NCI-H1417 (cell line): ENCODE data around the gene C6orf47.

Experiments
- DNase-seq, 3 experiments: peaks; one replicate each; lab custom pipeline; 2025; lab: John Stamatoyannopoulos, UW

Gene C6orf47

GRCh38 chr6:31636698-31637596 is 23.6 kb downstream of the C6orf47 start:
- DNase-seq, result no peak

DNA sequence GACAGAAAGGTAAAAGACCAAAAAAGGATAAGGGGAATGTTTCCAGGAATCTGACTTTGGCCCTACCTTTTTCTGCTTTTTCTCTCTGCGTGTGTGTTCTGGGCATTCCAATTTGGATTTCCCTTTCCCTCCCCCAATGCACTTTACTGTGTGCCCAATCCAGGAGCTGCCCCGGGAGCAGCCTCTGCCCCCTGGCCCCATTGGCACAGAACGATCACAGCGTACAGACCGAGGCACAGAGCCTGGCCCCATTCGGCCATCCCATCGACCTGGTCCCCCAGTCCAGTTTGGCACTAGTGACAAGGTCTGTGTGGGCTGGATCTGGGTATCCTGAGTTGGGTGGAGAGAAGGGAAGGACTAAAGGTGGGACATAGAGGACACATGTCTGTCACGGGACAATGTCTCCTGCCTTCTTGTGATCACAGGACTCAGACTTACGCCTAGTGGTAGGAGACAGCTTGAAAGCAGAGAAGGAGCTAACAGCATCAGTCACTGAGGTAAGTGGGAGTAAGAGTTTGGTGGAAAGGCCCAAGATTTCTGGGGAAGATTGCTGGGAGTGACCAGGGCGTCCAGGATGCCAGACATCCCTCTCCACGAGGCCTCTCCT is 25.5 kb downstream of the C6orf47 start:
- DNase-seq, result no peak

DNA sequence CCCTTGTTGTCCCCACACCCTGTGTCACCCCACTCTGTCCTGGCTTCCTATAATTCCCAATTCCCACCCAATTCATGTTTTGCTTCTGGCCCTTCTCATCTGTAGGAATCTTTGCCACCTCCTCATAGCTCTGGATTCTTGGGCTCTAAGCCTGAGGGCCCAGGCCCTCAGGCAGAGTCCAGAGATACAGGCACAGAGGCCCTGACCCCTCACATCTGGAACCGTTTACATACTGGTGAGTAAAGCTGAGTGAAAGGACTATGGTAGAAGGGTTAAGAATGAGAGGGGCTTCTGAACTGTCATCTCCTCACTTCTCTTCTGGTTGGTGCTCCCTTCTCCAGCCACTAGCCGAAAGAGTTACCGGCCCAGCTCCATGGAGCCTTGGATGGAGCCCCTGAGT is 26.4 kb downstream of the C6orf47 start:
- no peak for DNase-seq

GRCh38 chr6:31633447-31633846 is 27.1 kb downstream of the C6orf47 start:
- no peak for DNase-seq

DNA sequence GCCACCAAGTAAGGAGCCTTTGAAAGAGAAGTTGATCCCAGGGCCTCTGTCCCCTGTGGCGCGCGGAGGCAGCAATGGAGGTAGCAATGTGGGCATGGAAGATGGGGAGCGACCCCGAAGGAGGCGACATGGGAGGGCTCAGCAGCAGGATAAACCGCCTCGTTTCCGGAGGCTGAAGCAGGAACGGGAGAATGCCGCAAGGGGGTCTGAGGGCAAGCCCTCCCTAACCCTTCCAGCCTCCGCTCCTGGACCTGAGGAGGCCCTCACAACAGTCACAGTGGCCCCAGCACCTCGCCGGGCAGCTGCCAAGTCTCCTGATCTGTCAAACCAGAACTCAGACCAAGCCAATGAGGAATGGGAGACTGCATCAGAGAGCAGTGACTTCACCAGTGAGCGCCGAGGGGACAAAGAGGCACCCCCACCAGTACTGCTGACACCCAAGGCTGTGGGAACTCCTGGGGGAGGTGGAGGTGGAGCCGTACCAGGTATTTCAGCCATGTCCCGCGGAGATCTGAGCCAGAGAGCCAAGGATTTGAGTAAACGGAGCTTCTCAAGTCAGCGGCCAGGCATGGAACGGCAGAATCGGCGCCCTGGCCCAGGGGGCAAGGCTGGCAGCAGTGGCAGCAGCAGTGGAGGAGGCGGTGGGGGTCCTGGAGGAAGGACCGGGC is 28.2 kb downstream of the C6orf47 start:
- no peak for DNase-seq

- DNase-seq, result no peak
These were observed 28.8 kb downstream of the C6orf47 start for GRCh38 chr6:31631681-31632278.

DNA sequence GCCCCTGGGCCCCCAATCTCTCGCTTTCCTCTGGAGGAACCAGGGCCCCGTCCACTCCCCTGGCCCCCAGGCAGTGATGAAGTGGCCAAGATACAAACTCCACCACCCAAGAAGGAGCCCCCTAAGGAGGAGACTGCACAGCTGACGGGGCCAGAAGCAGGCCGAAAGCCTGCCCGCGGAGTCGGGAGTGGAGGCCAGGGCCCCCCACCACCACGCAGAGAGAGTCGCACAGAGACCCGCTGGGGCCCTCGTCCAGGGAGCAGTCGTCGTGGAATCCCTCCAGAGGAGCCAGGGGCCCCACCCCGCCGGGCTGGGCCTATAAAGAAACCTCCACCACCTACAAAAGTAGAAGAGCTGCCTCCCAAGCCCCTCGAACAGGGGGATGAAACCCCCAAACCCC is 29.4 kb downstream of the C6orf47 start:
- no peak for DNase-seq

DNA sequence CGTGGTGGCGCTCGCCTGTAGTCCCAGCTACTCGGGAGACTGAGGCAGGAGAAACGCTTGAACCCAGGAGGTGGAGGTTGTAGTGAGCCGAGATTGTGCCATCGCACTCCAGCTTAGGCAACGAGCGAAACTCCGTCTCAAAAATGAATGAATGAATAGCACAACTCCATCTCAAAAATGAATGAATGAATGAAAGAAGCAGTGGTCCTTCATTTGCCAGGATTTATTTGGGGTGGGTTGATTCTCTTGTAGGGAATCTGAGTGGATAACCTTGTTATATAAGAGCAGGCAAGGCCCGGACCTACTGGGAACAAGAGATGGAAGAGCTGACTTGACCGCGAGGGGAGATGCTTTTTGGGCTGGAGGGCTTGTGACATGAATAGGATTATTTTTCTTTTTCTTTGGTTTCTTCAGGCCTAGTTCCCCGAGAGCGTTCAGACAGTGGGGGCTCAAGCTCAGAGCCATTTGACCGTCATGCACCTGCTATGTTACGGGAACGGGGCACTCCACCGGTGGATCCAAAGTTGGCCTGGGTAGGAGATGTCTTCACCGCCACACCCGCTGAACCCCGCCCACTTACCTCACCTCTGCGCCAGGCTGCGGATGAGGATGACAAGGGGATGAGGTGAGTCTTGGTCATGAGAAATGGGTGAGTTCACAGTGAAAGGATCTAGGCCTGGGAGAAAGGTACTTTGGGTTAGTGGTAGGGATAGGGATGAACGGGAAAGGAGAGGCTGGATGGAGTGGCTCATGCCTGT is 30.2 kb downstream of the C6orf47 start:
- DNase-seq, result no peak

DNA sequence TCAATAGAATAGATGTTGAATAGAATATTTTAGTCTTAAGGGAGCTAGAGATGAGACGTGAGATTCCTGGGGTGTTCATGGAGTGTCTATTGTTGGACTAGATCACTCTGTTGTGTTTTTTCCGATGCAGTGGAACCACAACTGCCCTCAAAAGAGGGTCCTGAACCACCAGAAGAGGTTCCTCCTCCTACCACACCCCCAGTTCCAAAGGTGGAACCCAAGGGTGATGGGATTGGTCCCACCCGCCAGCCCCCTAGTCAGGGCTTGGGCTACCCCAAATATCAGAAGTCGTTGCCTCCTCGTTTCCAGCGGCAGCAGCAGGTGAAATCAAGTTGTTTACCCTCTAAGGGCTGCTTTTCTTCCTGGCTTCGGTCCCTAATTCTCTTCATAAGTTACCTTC is 31.6 kb downstream of the C6orf47 start:
- DNase-seq, result no peak

- no peak for DNase-seq
These were observed 32.8 kb downstream of the C6orf47 start for GRCh38 chr6:31627690-31628287.

- DNase-seq, result no peak
These were observed 33.6 kb downstream of the C6orf47 start for GRCh38 chr6:31626952-31627351.

DNA sequence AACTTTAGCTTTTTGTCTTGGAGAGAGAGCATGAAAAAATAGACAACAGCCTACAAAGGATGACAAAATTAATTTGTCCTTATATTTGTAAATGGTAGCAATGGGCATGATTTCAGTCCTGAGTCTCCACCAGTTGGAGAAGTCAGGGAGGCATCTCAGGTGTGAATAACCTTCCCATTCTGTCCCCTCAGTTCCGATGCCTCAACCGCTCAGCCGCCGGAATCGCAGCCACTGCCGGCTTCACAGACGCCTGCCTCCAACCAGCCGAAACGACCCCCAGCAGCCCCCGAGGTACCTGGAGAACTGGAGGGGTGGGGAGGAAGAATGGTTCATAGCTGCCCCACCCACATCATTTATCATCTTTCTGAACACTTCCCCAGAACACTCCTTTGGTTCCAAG is 36.5 kb downstream of the C6orf47 start:
- DNase-seq, result no peak

DNA sequence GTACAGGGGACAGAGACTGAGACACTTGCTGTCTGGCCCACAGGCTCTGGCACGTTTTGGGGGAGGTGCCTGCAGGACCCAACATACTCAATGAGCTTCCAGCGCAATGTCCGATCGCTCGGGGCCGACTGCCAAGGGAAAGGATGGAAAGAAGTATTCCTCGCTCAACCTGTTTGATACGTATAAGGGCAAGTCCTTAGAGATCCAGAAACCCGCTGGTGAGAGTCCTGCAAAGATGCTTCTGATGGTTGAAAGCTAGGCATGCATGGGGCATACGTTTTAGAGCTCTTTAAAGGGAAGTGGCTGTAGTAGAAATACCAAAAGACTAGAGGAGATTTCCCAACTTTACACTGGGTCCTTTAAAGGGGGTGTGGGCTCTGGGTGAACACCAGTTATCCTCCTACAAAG is 37.9 kb downstream of the C6orf47 start:
- no peak for DNase-seq

GRCh38 chr6:31621991-31622390 is 38.6 kb downstream of the C6orf47 start:
- DNase-seq, result no peak

- peak in 1 of 3 experiments; percentile 56 for DNase-seq
These were observed 39.1 kb downstream of the C6orf47 start for GRCh38 chr6:31621320-31621939.

DNA sequence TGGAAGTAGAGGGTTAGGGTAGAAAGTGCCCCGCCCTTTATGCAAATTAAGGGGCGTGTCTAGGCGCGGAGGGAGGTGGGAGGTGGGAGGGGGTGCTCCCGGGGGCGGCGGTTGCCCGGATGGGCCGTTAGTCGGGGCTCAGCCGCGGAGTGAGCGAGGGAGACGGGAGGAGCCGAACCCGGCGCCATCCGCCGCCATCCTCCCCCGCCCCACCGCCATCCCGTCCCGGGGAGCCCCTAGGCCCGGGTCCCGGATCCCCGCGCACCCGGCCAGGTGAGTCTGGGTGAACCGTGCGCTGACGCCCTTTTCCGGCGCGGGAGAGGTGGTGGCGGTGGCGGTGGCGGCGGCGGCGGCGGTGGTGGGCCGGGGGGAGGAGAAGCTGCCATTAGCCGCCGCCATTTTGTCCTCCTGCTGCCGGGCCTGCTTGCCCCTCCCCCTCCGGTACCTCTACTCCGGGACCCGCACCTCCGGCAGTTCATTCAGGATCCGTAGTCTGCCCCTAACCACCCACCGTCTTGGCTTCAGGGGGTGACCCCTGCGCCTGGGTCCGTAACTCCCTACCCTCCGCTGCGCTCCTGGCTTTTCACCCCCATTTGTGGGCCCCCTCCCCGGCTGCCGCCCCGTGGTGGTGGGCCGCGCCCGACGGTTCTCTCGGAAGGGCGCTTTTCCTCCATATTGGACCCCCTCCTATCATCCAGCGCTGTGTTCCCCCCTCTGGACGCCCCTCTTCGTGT is 39.8 kb downstream of the C6orf47 start, which contains the start of gene PRRC2A:
PRRC2A (plus strand) TSS at position 130 of the 734 bp plus-strand sequence. CDS start 2,075 bp downstream, outside the sequence.
- DNase-seq, result peak; percentile 91 to 100 (median 99)

DNA sequence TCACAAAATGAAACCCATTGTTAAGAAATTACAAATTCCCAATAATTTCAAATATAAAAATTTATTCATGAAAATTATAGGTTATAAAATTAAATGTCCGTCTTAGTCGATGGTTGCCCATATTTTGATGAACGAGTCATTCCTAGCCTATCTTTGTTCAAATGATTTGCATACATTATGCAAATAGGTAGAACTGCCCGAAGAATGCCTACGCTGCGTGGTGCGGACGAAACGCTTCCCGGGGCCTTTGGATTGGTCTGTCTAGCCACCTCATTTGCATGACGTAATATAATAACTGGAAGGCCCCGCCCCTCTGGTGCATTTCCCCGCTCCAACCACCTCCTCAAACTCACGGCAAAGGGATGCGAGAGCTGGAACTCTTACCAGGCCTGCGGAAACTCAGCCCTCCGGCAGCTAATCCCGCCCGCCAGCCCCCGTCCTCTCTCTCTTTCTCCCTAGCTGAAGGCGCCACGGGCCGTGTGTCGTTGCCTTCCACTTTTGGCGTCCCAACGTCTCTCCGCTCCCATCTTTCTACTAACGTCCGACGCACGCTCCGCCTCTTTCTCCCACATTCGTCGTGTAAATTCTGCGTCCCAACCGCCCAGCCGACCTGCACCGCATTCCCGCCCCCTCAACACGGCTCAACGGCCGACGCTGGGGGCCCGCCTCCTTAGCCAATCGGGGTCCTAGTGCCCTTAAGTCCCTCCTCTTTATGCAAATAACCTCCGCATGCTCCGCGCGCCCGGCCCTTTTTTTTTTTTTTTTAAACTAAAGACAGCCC is 40.6 kb downstream of the C6orf47 start:
- peak; percentile 99 to 100 (median 99) for DNase-seq

DNA sequence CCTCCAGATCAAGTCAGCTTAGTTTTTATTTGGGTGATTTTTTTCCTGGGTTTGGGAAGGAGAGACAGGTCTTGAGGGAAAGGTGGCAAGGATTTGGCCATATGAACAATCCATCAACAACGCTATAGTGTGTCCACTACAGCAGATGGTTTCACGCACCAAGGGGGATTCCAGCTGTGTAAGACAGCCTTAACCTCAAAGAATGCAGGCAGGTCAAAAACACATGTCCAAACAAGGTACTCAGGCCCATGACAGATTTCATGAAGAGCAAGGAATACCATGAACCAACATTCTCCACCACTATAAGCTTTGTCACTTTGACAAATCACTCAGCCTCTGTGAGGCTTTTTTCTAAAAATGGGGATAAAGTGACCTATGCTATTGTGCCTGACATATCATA is 43.6 kb downstream of the C6orf47 start:
- DNase-seq, result no peak

GRCh38 chr6:31615748-31616147 is 44.8 kb downstream of the C6orf47 start:
- no peak for DNase-seq
